NCI-H2107 (cell line): Measurements from ENCODE around the gene BLTP3A.

Source experiments
- DNase-seq: peaks from one replicate; lab custom pipeline; 2025; lab: John Stamatoyannopoulos, UW

BLTP3A gene

DNA sequence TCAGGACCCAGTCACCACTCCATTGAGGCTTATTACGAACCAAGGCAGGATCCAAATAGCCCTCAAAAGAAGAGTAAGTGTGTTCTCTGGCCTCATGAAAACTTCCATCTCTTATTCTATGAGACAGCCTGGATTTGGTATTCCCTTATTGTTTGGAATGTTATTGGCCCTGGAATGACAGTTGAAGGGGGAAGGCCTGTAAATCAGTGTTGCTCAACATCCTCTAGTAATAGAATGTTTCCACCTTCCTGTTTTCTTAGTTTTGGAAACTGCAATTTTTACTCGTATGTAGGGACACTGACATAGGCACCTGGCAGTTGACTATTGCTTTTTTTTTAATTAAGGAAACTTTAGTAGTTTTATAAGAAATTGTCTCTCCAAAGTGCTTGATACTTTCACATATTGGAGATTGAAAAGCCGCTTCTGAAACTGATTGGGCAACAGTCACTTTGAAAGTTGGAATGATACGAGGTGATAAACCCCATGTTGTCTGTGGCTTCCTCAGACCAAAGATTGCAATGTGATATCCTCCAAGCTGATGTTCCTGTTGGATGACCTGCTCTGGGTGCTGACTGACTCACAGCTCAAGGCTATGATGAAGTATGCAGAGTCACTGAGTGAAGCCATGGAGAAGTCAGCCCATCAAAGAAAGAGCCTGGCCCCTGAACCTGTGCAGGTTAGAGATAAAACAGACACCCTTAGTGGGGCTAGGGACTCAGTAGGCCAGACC lies 43.1 kb downstream of the BLTP3A start:
- no peak for DNase-seq

DNA sequence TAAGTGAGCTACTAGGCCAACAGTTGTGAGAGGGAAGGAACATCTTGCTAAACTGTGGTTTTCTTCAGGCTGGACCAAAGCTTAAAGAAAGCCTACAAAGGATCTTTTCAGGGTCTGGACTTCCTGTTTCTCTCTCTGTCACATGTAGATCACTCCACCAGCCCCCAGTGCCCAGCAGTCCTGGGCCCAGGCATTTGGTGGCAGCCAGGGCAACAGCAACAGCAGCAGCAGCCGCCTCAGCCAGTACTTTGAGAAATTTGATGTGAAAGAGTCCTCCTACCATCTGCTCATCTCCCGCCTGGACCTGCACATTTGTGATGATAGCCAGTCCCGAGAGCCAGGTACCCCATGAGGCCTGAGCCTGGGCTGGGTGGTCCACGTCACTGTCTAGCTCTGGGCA lies 44.1 kb downstream of the BLTP3A start:
- DNase-seq: no peak

DNA sequence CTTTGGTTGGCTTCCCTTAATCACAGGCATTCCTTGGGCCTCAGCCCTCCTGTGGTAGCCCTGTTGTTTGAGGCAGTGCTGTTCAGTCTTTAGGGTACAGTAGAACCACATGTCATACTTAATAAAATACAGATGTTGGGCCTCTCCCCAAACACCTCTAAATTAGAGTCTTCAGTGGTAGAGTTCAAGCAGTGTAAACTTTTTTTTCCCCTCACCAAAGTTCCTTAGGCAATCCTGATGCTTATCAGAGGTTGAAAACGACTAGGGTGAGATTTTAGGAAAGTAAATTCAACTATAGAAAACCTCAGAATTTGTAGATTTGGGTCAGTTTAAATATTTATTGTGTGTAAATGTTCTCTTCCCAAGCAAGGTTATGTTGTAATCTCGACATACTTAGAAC lies 44.6 kb downstream of the BLTP3A start:
- no peak for DNase-seq

DNA sequence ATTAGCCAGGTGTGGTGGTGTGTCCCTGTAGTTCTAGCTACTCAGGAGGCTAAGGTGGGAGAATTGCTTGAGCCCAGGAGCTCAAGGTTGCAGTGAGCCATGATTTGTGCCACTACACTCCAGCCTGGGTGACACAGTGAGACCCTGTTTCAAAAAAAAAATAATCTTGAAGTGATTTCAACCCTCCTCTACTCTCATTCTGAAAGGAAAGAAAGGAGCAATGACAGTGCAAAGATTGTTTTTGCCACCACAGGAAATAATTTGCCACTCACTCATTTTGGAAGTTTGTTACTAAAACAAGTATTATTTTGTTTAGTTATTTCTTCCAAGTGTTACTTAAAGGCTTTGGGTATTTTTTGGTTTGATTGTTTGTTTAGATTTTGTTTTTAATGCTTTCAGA lies 45.6 kb downstream of the BLTP3A start:
- no peak for DNase-seq

- no peak for DNase-seq
Observed at GRCh38 chr6:34839666-34840352, 47.9 kb downstream of the BLTP3A start.
